Measurements from ENCODE around the gene HOPX. TPM values are rescaled to one million over a fixed set of nuclear protein-coding genes. Genes with fewer than 3 reads are reported as not detected.
"Not testable (repeated sequence)": the region's sequence is repeated elsewhere in the genome, so short reads cannot be mapped to it uniquely, and the experiment has no call there.

The HOPX gene
- total RNA-seq, 1 experiment from 2014 or later = not detected

GRCh38 chr4:56627375-56627774 lies 53.7 kb downstream of the HOPX start:
- no peak for DNase-seq (ENCODE audit: low spot score)

GRCh38 chr4:56626963-56627362 lies 54.1 kb downstream of the HOPX start:
- DNase-seq (ENCODE audit: low spot score) = no peak

GRCh38 chr4:56626420-56626819 lies 54.7 kb downstream of the HOPX start:
- DNase-seq (ENCODE audit: low spot score) = no peak

- DNase-seq (ENCODE audit: low spot score) = no peak
Measured at GRCh38 chr4:56622176-56622575, 58.9 kb downstream of the HOPX start.

GRCh38 chr4:56619816-56620215 lies 61.3 kb downstream of the HOPX start:
- DNase-seq (ENCODE audit: low spot score) = no peak

- DNase-seq (ENCODE audit: low spot score) = peak; percentile 20
Measured at GRCh38 chr4:56619160-56619559, 61.9 kb downstream of the HOPX start.

- no peak for DNase-seq (ENCODE audit: low spot score)
Measured at GRCh38 chr4:56618734-56619133, 62.4 kb downstream of the HOPX start.

GRCh38 chr4:56613101-56613862 lies 67.8 kb downstream of the HOPX start:
- DNase-seq (ENCODE audit: low spot score) = peak; percentile 47

- DNase-seq (ENCODE audit: low spot score) = no peak
Measured at GRCh38 chr4:56612282-56612681, 68.8 kb downstream of the HOPX start.

- peak; percentile 17 for DNase-seq (ENCODE audit: low spot score)
Measured at GRCh38 chr4:56611501-56611900, 69.6 kb downstream of the HOPX start.

GRCh38 chr4:56610170-56610569 lies 70.9 kb downstream of the HOPX start:
- not testable (repeated sequence) for DNase-seq (ENCODE audit: low spot score)

GRCh38 chr4:56607926-56608325 lies 73.2 kb downstream of the HOPX start:
- no peak for DNase-seq (ENCODE audit: low spot score)

GRCh38 chr4:56606385-56606784 lies 74.7 kb downstream of the HOPX start:
- DNase-seq (ENCODE audit: low spot score) = no peak

GRCh38 chr4:56605464-56605863 lies 75.6 kb downstream of the HOPX start:
- not testable (repeated sequence) for DNase-seq (ENCODE audit: low spot score)

- DNase-seq (ENCODE audit: low spot score) = no peak
Measured at GRCh38 chr4:56603297-56603696, 77.8 kb downstream of the HOPX start.

Other genes starting within 250 kb of the HOPX start
- gene PPAT, start 245.7 kb downstream of the HOPX start, total RNA-seq (2014; rRNA removed; shearing (Covaris generic)) = 22.3 and 23.0 TPM in 2 replicates
- gene PAICS, start 245.0 kb downstream of the HOPX start, total RNA-seq (2014; rRNA removed; shearing (Covaris generic)) = 116 and 158 TPM in 2 replicates
- gene SRP72, start 213.7 kb downstream of the HOPX start, total RNA-seq (2014; rRNA removed; shearing (Covaris generic)) = 51.1 and 69.6 TPM in 2 replicates
- not detected in 2 replicates for gene ARL9, start 175.5 kb downstream of the HOPX start, total RNA-seq (2014; rRNA removed; shearing (Covaris generic))
- 0.45 TPM in 1 of 2 replicates, not detected in the other for gene SPINK2, start 140.4 kb upstream of the HOPX start, total RNA-seq (2014; rRNA removed; shearing (Covaris generic))
- gene REST, start 226.6 kb upstream of the HOPX start, total RNA-seq (2014; rRNA removed; shearing (Covaris generic)) = 13.5 and 18.2 TPM in 2 replicates